ENCODE measurements around the gene RGS19. TPM values are rescaled to one million over a fixed set of nuclear protein-coding genes. Genes with fewer than 3 reads are reported as not detected.

RGS19 gene
- total RNA-seq, 4 donors from 2014 or later, result 15.6 to 44.5 (median 20.4) TPM

DNA sequence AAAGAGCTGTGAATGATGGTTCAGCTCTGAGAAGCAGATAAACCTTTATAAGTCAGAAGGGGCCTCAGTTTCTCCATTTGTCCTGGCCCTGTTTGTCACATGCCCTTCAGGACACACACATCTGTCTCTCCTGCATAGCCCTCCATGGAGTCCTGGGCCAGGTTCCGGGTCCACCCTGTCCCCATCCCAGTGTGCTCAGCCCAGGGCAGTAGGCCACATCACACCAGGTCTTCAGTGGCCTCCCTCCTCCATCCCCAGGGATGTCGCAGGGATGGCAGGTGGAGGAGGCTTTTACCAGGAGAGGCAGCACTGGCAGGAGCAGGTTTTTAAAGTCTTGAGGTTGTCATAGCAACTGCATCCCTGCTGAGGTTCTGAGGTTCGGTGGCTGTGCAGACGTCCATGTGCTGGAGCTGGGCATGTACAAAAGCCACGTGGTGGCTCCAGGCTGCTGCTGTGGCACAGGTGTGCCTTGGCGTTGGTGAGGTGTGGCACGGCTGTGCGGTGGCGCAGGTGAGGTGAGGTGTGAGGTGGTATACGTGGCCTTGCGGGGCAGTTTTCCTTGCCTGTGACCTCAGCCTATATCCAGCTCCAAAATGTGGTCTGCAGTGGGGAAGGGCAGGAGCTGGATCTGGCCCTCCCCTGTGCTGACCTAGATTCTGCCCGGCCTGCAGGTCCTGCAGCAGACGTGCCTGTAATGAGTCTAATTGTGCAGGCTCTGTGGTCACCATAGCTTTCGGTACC lies 36.0 kb upstream of the RGS19 start:
- TF ChIP-seq, protein P1, sequence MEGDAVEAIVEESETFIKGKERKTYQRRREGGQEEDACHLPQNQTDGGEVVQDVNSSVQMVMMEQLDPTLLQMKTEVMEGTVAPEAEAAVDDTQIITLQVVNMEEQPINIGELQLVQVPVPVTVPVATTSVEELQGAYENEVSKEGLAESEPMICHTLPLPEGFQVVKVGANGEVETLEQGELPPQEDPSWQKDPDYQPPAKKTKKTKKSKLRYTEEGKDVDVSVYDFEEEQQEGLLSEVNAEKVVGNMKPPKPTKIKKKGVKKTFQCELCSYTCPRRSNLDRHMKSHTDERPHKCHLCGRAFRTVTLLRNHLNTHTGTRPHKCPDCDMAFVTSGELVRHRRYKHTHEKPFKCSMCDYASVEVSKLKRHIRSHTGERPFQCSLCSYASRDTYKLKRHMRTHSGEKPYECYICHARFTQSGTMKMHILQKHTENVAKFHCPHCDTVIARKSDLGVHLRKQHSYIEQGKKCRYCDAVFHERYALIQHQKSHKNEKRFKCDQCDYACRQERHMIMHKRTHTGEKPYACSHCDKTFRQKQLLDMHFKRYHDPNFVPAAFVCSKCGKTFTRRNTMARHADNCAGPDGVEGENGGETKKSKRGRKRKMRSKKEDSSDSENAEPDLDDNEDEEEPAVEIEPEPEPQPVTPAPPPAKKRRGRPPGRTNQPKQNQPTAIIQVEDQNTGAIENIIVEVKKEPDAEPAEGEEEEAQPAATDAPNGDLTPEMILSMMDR (IDR thresholded peaks at IDR 0.05; ENCODE audit: low read depth), result no peak

DNA sequence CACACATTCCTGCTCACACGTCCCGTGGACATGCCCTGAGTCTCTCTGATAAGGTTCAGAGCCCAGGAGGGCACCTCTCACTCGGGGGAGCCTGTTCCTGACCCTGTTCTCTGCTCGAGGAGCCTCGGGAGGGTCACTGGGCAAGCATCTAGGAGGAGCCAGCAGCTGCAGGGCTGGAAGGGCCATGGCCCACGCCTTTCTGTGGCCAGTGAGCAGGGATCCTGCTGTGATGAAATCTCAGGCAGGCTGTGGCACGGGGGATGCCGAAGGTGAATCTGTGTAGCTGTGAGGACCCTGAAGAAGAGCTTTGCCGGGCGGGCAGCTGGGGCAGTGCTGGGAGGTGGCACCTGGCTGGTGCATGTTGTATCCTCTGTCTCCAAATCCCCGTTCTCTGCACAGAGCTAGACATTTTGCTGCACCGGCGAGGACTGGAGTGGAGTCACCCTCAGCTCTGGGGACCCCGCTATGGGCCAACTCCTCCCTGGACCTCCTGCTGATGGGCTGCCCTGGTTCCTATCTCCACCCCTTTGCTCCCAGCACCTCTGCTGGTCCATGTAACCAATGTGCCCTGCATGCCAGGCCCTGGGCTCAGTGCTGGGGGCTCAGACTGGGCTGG lies 35.1 kb upstream of the RGS19 start:
- TF ChIP-seq, protein P1 (IDR thresholded peaks at IDR 0.05; ENCODE audit: low read depth), result no peak

DNA sequence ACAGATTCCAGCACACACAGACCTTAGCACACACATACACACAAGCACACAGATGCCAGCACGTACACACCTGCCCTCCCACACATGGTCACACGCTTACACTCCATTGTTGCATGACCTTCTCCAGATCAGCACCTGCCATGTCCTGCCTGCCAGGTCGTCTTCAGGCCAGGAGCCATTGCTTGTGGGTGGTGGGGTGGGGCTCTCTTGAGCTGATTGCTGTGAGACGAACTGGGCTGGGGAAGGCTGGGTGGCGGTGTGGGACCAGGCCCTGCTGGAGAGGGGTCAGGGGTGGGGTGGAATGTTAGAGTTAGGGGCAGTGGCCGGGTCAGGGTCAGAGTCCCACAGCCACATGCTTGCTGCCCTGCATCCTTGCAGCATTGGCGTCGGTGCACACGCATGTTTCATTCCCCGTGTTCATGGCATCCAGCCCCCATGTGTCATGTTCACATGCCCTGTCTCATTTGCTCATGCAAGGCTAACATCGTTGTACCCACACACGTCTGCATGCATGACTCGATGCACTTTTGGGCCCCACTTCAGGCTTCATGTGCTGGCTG lies 34.6 kb upstream of the RGS19 start:
- TF ChIP-seq, protein P1 (IDR thresholded peaks at IDR 0.05; ENCODE audit: low read depth), result no peak

DNA sequence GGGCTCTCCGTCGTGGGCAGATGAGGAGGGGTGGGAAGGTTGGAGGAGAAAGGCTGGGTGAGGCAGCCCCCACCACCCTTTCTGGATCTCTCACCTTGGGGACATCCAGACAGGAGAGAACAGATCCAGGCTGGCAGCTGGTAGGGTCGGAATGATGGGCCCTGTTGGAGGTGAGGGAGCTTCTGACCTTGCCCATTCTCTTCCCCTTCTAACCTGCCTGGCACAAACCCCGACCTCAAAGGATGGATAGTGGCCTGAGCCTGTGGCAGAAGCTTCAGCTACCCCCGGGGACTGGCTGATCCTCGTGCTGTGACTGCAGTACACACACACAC lies 34.1 kb upstream of the RGS19 start:
- TF ChIP-seq, protein P1 (IDR thresholded peaks at IDR 0.05; ENCODE audit: low read depth), result no peak

DNA sequence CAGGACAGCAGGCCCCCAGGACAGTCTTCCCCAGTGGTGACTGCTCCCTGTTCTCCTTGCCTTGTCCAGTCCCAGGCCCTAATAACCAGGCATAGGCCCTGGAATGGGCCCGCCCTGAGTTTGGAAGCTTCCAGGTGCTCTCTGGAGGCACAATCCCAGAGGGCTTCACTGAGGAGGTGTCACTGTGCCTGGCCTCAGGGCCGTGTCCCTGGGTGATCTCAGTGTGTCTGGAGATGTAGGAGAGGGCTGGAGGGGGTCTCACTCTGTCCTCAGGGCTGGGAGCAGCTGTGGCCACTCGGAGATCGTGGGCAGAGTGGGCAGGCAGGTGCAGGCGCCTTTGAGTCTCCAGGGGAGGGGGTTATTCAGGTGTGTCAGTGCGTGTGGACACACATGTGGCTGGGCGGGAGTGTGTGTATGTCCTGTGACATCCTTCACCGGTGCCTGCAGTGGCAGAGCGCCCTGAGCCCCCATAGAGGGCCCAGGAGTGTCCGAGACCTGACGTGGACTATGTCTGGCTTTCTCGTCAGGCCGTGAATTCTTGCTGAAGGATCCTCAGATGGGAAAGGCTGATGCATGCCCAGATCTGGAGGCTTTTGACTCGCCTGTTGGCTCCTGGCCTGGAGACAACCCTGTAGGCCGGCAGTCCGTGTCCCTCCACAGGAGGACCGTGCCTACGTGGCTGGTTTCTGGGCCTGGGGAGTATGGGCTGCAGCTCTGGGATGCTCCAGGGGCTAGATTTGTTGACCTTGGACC lies 33.5 kb upstream of the RGS19 start:
- TF ChIP-seq, protein P1 (IDR thresholded peaks at IDR 0.05; ENCODE audit: low read depth), result no peak

DNA sequence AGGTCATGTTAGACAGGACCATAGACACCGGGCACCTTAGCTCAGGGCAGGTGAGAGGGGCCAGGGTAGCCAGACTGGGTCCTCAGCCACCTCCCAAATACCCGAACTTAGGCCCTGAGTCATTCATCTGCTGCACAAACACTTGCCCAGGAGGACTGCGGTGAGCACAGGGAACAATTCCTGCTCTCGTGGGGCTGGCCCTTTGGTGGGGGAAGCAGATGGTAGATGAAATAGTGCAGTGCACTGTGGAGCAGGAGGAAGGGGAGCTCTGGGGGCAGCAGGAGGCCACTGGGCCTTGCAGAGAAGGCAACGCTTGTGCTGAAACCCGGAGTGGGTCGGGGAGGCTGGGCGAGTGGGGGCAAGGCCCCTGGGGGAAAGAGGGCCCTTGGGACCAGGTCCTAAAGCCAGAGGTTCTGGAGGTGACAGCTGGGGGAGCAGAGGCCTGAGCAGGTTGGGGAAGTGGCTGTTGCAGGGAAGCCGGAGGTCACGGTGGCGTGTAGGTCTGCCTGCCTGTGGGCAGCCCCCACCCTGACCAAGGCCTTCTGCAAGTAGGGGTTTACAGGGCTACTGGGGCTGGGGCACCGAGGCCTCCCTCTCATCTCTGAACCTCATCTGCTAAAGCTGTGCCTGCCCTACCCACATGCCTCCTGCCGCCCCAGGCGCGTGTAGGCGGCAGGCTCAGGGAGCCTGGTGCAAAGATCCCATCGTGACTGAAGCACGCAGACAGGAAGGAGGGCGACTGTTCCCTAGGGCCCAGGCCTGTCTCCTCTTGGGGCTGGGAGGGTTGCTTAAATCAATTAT lies 32.7 kb upstream of the RGS19 start:
- TF ChIP-seq, protein P1 (IDR thresholded peaks at IDR 0.05; ENCODE audit: low read depth), result no peak

Data from subcutaneous adipose tissue (tissue), 4 donors.